HG02571 (cell line): ENCODE data around the gene LOC101059915.
"Not testable (repeated sequence)": the region's sequence is repeated elsewhere in the genome, so short reads cannot be mapped to it uniquely, and the experiment has no call there.

Experiments used
- ATAC-seq: cut with Tn5 transposase; IDR thresholded peaks from one replicate; pipeline ENCODE4 v1.9.1; 2021; ENCODE audit warnings: mild to moderate bottlenecking, moderate library complexity; ENCODE audit not compliant: unreplicated experiment

LOC101059915 gene

GRCh38 chrX:71638409-71638808, 28.9 kb upstream of the LOC101059915 start:
- ATAC-seq = no peak

GRCh38 chrX:71640002-71640401, 27.3 kb upstream of the LOC101059915 start:
- no peak for ATAC-seq

- not testable (repeated sequence) for ATAC-seq
Observed at GRCh38 chrX:71644406-71644805, 22.9 kb upstream of the LOC101059915 start.

GRCh38 chrX:71650333-71650969, 16.9 kb upstream of the LOC101059915 start:
- ATAC-seq = no peak

- no peak for ATAC-seq
Observed at GRCh38 chrX:71652405-71652804, 14.9 kb upstream of the LOC101059915 start.

- ATAC-seq = no peak
Observed at GRCh38 chrX:71653344-71653743, 14.0 kb upstream of the LOC101059915 start.

GRCh38 chrX:71657267-71657666, 10.1 kb upstream of the LOC101059915 start:
- ATAC-seq = no peak

- ATAC-seq = no peak
Observed at GRCh38 chrX:71659342-71659741, 8.0 kb upstream of the LOC101059915 start.

GRCh38 chrX:71659959-71660358, 7.4 kb upstream of the LOC101059915 start:
- ATAC-seq = no peak

- no peak for ATAC-seq
Observed at GRCh38 chrX:71660562-71661416, 6.6 kb upstream of the LOC101059915 start.

GRCh38 chrX:71661919-71662318, 5.4 kb upstream of the LOC101059915 start:
- no peak for ATAC-seq

GRCh38 chrX:71662654-71663053, 4.7 kb upstream of the LOC101059915 start:
- ATAC-seq = not testable (repeated sequence)

GRCh38 chrX:71663238-71663637, 4.1 kb upstream of the LOC101059915 start:
- not testable (repeated sequence) for ATAC-seq

GRCh38 chrX:71664202-71664601, 3.1 kb upstream of the LOC101059915 start:
- ATAC-seq = not testable (repeated sequence)

- ATAC-seq = no peak
Observed at GRCh38 chrX:71664889-71665491, 2.4 kb upstream of the LOC101059915 start.

GRCh38 chrX:71665747-71666146, 1.6 kb upstream of the LOC101059915 start:
- ATAC-seq = no peak

- no peak for ATAC-seq
Observed at GRCh38 chrX:71666240-71667223, 814 bp upstream of the LOC101059915 start.

GRCh38 chrX:71668248-71668595, 876 bp downstream of the LOC101059915 start:
- ATAC-seq = no peak

GRCh38 chrX:71669492-71669891, 2.1 kb downstream of the LOC101059915 start:
- no peak for ATAC-seq

- ATAC-seq = not testable (repeated sequence)
Observed at GRCh38 chrX:71669947-71670346, 2.6 kb downstream of the LOC101059915 start.
